Karpas-422 (cell line): ENCODE results near the gene HIC1. TPM values are rescaled to one million over a fixed set of nuclear protein-coding genes. Genes with fewer than 3 reads are reported as not detected.

ENCODE experiments used
- DNase-seq: peaks from one replicate; pipeline ENCODE4 v3.0.0-alpha.2; 2015
- H2AFZ ChIP-seq: fragments of 200-600 bp; sonication (generic); 2 replicates; pipeline ENCODE4 v1.6.1; 2014; ENCODE audit warnings: antibody characterized with exemption, low read length, mixed read lengths
- H3K27ac ChIP-seq: fragments of 200-600 bp; sonication (generic); 2 replicates; pipeline ENCODE4 v1.5.1; 2014; ENCODE audit warnings: mild to moderate bottlenecking, low read length, moderate library complexity
- H3K27me3 ChIP-seq: fragments of 200-600 bp; sonication (generic); 2 replicates; pipeline ENCODE4 v1.6.1; 2014; ENCODE audit warnings: low read length, mixed read lengths
- H3K36me3 ChIP-seq: fragments of 200-600 bp; sonication (generic); 2 replicates; pipeline ENCODE4 v1.6.1; 2014; ENCODE audit warnings: low read length, mixed read lengths; ENCODE audit not compliant: insufficient read depth
- H3K4me1 ChIP-seq: fragments of 200-600 bp; sonication (generic); 2 replicates; pipeline ENCODE4 v1.6.1; 2014; ENCODE audit warnings: mild to moderate bottlenecking, low read length, mixed read lengths
- H3K4me2 ChIP-seq: fragments of 200-600 bp; sonication (generic); 2 replicates; pipeline ENCODE4 v1.6.1; 2014; ENCODE audit warnings: low read length, low read depth, mild to moderate bottlenecking; ENCODE audit not compliant: poor library complexity, severe bottlenecking
- H3K4me3 ChIP-seq: fragments of 200-600 bp; sonication (generic); 2 replicates; pipeline ENCODE4 v1.5.1; 2014; ENCODE audit warnings: mild to moderate bottlenecking, antibody characterized with exemption, low read length, mixed read lengths
- H3K79me2 ChIP-seq: fragments of 200-600 bp; sonication (generic); 2 replicates; pipeline ENCODE4 v1.6.1; 2014; ENCODE audit warnings: mild to moderate bottlenecking, low read length, mixed read lengths
- H3K9ac ChIP-seq: fragments of 200-600 bp; sonication (generic); 2 replicates; pipeline ENCODE4 v1.6.0; 2014; ENCODE audit warnings: low read length
- H3K9me2 ChIP-seq: fragments of 200-600 bp; sonication (generic), shearing (Covaris generic); replicated peaks from 2 replicates; pipeline ENCODE4 v1.6.0; 2014; ENCODE audit warnings: mild to moderate bottlenecking, low read length, moderate library complexity; ENCODE audit not compliant: insufficient read depth
- H3K9me3 ChIP-seq: fragments of 300-700, 200-600 bp; sonication (generic); 2 replicates; pipeline ENCODE4 v1.6.1; 2014; ENCODE audit warnings: low read length, mixed read lengths
- H4K20me1 ChIP-seq: fragments of 200-600 bp; sonication (generic); 2 replicates; pipeline ENCODE4 v1.6.1; 2014; ENCODE audit warnings: mild to moderate bottlenecking, antibody characterized with exemption, low read length, low read depth; ENCODE audit not compliant: insufficient read depth
- total RNA-seq: library from RNA; depleted of rRNA; stranded (reverse); fragments of >200 nt; shearing (Covaris generic); gene quantifications from 2 replicates; pipeline ENCODE4 v1.2.3, GENCODE V29; 2014; ENCODE audit warnings: low replicate concordance

HIC1 gene
- total RNA-seq, 1 experiment from 2014 or later: 3.2 TPM

- H3K36me3 ChIP-seq: no peaks in the 10 kb centered on the region
- no peaks in the 10 kb centered on the region for H3K27me3 ChIP-seq
- no peaks in the 10 kb centered on the region for H3K9me2 ChIP-seq
- H3K4me2 ChIP-seq: peak within 1 kb of the TSS; percentile 86
- peaks cover 51% of the 10 kb centered on the region for H3K4me1 ChIP-seq
- peak; percentile 96 for DNase-seq
- H4K20me1 ChIP-seq: peaks cover 9% of the 10 kb centered on the region
- peak within 1 kb of the TSS; percentile 93 for H3K9ac ChIP-seq
- H3K79me2 ChIP-seq: peaks cover 15% of the 10 kb centered on the region
- no peaks in the 10 kb centered on the region for H3K9me3 ChIP-seq
- H3K4me3 ChIP-seq: peak within 1 kb of the TSS; percentile 95
- H3K27ac ChIP-seq: peak within 1 kb of the TSS; percentile 78
- peak within 1 kb of the TSS; percentile 95 for H2AFZ ChIP-seq
Measured at GRCh38 chr17:2029911-2030778, 24.8 kb upstream of the HIC1 start, which contains the start of gene DPH1. TSS of gene DPH1 (plus strand) at chr17:2030153. CDS start at chr17:2030170, 17 bp downstream.

- Histone ChIP-seq H3K27ac (peak overlapping the region; percentile 40), H2AFZ (no peak overlapping the region), H3K9me2 (no peaks in the 10 kb centered on the region), H3K4me3 (peak overlapping the region; percentile 95), H3K9ac (peak overlapping the region; percentile 93), H3K9me3 (no peaks in the 10 kb centered on the region), H3K36me3 (peaks cover 1% of the 10 kb centered on the region), H3K4me2 (peak overlapping the region; percentile 86), H3K79me2 (peaks cover 15% of the 10 kb centered on the region), H4K20me1 (peaks cover 16% of the 10 kb centered on the region), H3K27me3 (no peaks in the 10 kb centered on the region), H3K4me1 (peaks cover 52% of the 10 kb centered on the region)
- DNase-seq: no peak
Measured at GRCh38 chr17:2030779-2031163, 24.1 kb upstream of the HIC1 start.

DNA sequence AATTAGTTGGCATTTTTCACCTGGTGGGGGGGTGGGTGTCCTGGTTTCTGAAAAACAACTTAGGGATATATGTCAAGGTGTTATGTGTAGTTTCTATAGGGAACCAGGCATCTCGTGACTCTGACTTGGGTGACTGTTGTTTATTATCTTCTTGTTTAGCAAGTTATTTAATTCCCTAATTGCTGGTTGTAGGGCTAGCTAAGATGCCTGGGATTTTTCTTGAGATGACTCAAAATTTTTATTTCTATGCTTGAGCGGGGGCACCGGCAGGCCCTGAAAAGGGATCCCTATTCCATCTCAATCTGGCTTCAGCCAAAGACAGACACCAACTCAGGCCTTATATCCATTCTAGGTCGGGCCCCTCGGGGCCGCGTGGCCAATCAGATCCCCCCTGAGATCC is 21.8 kb upstream of the HIC1 start:
- no peak overlapping the region for H3K9ac ChIP-seq
- peak overlapping the region; percentile 72 for H3K27ac ChIP-seq
- H2AFZ ChIP-seq: no peak overlapping the region
- DNase-seq: no peak
- H3K4me2 ChIP-seq: no peak overlapping the region
- no peaks in the 10 kb centered on the region for H3K27me3 ChIP-seq
- H3K9me2 ChIP-seq: no peaks in the 10 kb centered on the region
- H3K4me3 ChIP-seq: no peak overlapping the region
- H3K79me2 ChIP-seq: peaks cover 15% of the 10 kb centered on the region
- H4K20me1 ChIP-seq: peaks cover 28% of the 10 kb centered on the region
- no peaks in the 10 kb centered on the region for H3K9me3 ChIP-seq
- H3K36me3 ChIP-seq: peaks cover 13% of the 10 kb centered on the region
- H3K4me1 ChIP-seq: peaks cover 68% of the 10 kb centered on the region

GRCh38 chr17:2034157-2034556 is 20.7 kb upstream of the HIC1 start:
- H2AFZ ChIP-seq: no peak overlapping the region
- H3K9me2 ChIP-seq: no peaks in the 10 kb centered on the region
- H3K27me3 ChIP-seq: no peaks in the 10 kb centered on the region
- peaks cover 69% of the 10 kb centered on the region for H3K4me1 ChIP-seq
- H3K4me3 ChIP-seq: peak overlapping the region; percentile 36; the same call in 1 of the 2 replicates
- peaks cover 15% of the 10 kb centered on the region for H3K79me2 ChIP-seq
- peak; percentile 71 for DNase-seq
- peak overlapping the region; percentile 55 for H3K4me2 ChIP-seq
- peak overlapping the region; percentile 72 for H3K27ac ChIP-seq
- H4K20me1 ChIP-seq: peaks cover 28% of the 10 kb centered on the region
- H3K9ac ChIP-seq: peak overlapping the region; percentile 43
- H3K36me3 ChIP-seq: peaks cover 13% of the 10 kb centered on the region
- no peaks in the 10 kb centered on the region for H3K9me3 ChIP-seq

DNA sequence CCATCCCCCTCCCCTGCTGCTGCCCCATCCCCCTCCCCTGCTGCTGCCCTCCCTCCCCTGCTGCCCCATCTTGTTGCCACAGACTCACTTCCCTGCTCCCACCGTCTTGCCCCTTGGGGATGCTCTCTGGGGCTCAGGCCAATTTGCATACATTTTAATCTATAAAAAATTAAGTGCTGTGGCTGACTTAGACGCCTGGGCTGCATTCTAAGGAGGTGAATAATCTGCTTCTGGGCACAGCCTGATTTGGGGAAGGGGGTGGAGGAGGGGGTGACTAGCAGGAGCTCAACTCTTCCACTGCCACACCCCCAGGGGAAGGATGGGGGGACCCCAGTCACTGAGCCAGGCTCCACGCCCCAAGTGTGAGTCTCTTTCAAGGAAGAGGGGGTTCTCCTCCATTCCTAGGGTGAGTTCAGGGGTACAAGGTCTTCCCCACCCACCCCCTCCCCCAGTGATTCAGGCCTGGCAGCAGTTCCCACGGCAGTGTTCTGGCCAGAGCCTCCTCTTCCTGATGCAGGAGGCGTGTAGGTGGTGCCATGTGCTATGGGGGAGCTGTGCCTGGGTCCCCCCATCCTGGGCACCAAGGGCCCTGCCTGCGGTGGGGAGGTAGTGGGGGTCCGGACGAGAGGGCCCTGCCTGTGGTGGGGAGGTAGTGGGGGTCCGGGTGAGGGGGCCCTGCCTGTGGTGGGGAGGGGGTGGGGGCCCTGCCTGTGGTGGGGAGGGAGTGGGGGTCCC is 19.9 kb upstream of the HIC1 start:
- Histone ChIP-seq H3K36me3 (peaks cover 13% of the 10 kb centered on the region), H3K27ac (peak overlapping the region; percentile 14; the same call in 1 of the 2 replicates)
- DNase-seq: peak; percentile 92

GRCh38 chr17:2035541-2036488 is 19.1 kb upstream of the HIC1 start:
- H3K4me2 ChIP-seq: peak overlapping the region; percentile 69
- peaks cover 28% of the 10 kb centered on the region for H4K20me1 ChIP-seq
- peaks cover 17% of the 10 kb centered on the region for H3K36me3 ChIP-seq
- H3K27me3 ChIP-seq: no peaks in the 10 kb centered on the region
- H3K79me2 ChIP-seq: peaks cover 14% of the 10 kb centered on the region
- H3K9me2 ChIP-seq: no peaks in the 10 kb centered on the region
- H3K4me3 ChIP-seq: no peak overlapping the region
- peaks cover 68% of the 10 kb centered on the region for H3K4me1 ChIP-seq
- peak; percentile 41 for DNase-seq
- no peak overlapping the region for H3K9ac ChIP-seq
- no peak overlapping the region for H3K27ac ChIP-seq
- H2AFZ ChIP-seq: no peak overlapping the region
- no peaks in the 10 kb centered on the region for H3K9me3 ChIP-seq

More for the DNA sequence above, 19.9 kb upstream of the HIC1 start:
- H3K4me1 ChIP-seq: peaks cover 69% of the 10 kb centered on the region
- H3K79me2 ChIP-seq: peaks cover 15% of the 10 kb centered on the region
- H3K9ac ChIP-seq: peak overlapping the region; percentile 40
- H2AFZ ChIP-seq: no peak overlapping the region
- H3K4me2 ChIP-seq: peak overlapping the region; percentile 69
- no peaks in the 10 kb centered on the region for H3K9me2 ChIP-seq
- no peaks in the 10 kb centered on the region for H3K9me3 ChIP-seq
- H4K20me1 ChIP-seq: peaks cover 28% of the 10 kb centered on the region
- no peaks in the 10 kb centered on the region for H3K27me3 ChIP-seq
- peak overlapping the region; percentile 29; the same call in 1 of the 2 replicates for H3K4me3 ChIP-seq

DNA sequence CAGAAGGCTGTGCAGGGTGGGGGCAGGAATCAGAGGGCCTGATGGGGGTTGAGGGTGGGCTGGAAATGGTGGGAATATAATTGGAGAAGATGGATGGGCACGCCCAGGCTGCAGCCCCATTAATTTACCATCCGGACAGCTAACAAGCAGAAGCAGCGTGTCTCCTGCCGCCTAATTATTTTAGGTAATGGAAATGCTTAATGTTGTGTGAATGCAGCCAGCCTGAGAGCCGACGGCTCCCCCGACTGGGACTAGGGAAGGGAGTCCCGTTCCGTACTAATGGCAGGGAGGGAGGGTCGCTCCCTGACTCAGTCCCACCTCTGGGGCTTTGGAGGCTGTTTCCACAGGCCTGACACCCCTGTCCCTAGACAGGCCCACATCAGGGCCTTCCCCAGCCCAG is 17.7 kb upstream of the HIC1 start:
- Histone ChIP-seq H3K4me2 (no peak overlapping the region), H3K4me3 (no peak overlapping the region), H3K27me3 (no peaks in the 10 kb centered on the region), H3K9me3 (no peaks in the 10 kb centered on the region), H3K27ac (no peak overlapping the region), H3K9ac (no peak overlapping the region), H4K20me1 (peaks cover 28% of the 10 kb centered on the region), H3K79me2 (peaks cover 3% of the 10 kb centered on the region), H3K4me1 (peaks cover 63% of the 10 kb centered on the region), H2AFZ (no peak overlapping the region), H3K9me2 (no peaks in the 10 kb centered on the region), H3K36me3 (peaks cover 17% of the 10 kb centered on the region)
- DNase-seq: no peak
